OCI-LY1 (cell line): ENCODE results near the gene CD2AP.

Experiments used
- H2AFZ ChIP-seq: fragments of 200-600 bp; sonication (generic), shearing (Covaris generic); 2 replicates; pipeline ENCODE4 v1.6.0; 2014; ENCODE audit warnings: antibody characterized with exemption, mild to moderate bottlenecking, low read length
- H3F3A ChIP-seq: fragments of 200-600 bp; sonication (generic), shearing (Covaris generic); 2 replicates; pipeline ENCODE4 v1.6.0; 2014; ENCODE audit warnings: mild to moderate bottlenecking, antibody characterized with exemption, low read length, moderate library complexity; ENCODE audit not compliant: insufficient read depth
- H3K27ac ChIP-seq: fragments of 200-600 bp; sonication (generic); 2 replicates; pipeline ENCODE4 v1.5.1; 2014; ENCODE audit warnings: low read length, mixed run types, mild to moderate bottlenecking, low read depth; ENCODE audit not compliant: poor library complexity, severe bottlenecking
- H3K27me3 ChIP-seq: fragments of 200-600 bp; sonication (generic); 2 replicates; pipeline ENCODE4 v1.6.0; 2014; ENCODE audit warnings: antibody characterized with exemption, mild to moderate bottlenecking, low read length, moderate library complexity; ENCODE audit not compliant: insufficient read depth
- H3K36me3 ChIP-seq: fragments of 200-600 bp; sonication (generic); 2 replicates; pipeline ENCODE4 v1.6.1; 2014; ENCODE audit warnings: mild to moderate bottlenecking, antibody characterized with exemption, low read length, moderate library complexity, mixed read lengths; ENCODE audit not compliant: insufficient read depth
- H3K4me1 ChIP-seq: fragments of 200-600 bp; sonication (generic); 2 replicates; pipeline ENCODE4 v1.5.1; 2014; ENCODE audit warnings: mild to moderate bottlenecking, low read length, moderate library complexity; ENCODE audit not compliant: insufficient read depth, severe bottlenecking
- H3K4me2 ChIP-seq: fragments of 200-600 bp; sonication (generic), shearing (Covaris generic); 2 replicates; pipeline ENCODE4 v1.6.1; 2014; ENCODE audit warnings: low read length
- H3K4me3 ChIP-seq: fragments of 200-600 bp; sonication (generic); 2 replicates; pipeline ENCODE4 v1.5.1; 2014; ENCODE audit warnings: low read length, low read depth, mild to moderate bottlenecking, mixed read lengths; ENCODE audit not compliant: poor library complexity, severe bottlenecking
- H3K79me2 ChIP-seq: fragments of 200-600 bp; shearing (Covaris generic); 2 replicates; pipeline ENCODE4 v1.6.1; 2016; ENCODE audit warnings: mixed run types, low read length, mixed read lengths; ENCODE audit not compliant: insufficient read depth
- H3K9ac ChIP-seq: fragments of 200-600 bp; sonication (generic), shearing (Covaris generic); 2 replicates; pipeline ENCODE4 v1.6.1; 2014; ENCODE audit warnings: mild to moderate bottlenecking, low read length, mixed read lengths
- H3K9me2 ChIP-seq: fragments of 200-600 bp; sonication (generic), shearing (Covaris generic); 2 replicates; pipeline ENCODE4 v1.6.1; 2014; ENCODE audit warnings: low read depth, mild to moderate bottlenecking, low read length, mixed read lengths
- H3K9me3 ChIP-seq: fragments of 200-600 bp; shearing (Covaris generic); 2 replicates; pipeline ENCODE4 v1.6.1; 2014; ENCODE audit warnings: low read length, mixed read lengths
- H4K20me1 ChIP-seq: fragments of 200-600 bp; sonication (generic), shearing (Covaris generic); 2 replicates; pipeline ENCODE4 v1.6.0; 2016; ENCODE audit warnings: mild to moderate bottlenecking, low read length; ENCODE audit not compliant: insufficient read depth
- EZH2 ChIP-seq: fragments of 200-600 bp; sonication (generic), shearing (Covaris generic); IDR thresholded peaks from 2 replicates; pipeline ENCODE4 v1.8.0; 2017; ENCODE audit warnings: borderline replicate concordance, mixed run types, mild to moderate bottlenecking, antibody characterized with exemption, low read length, moderate library complexity, mixed read lengths
- TF ChIP-seq, protein P1 (sequence below): fragments of 200-600 bp; sonication (generic), shearing (Covaris generic); IDR thresholded peaks from 2 replicates; pipeline ENCODE4 v1.5.1; 2017; ENCODE audit warnings: mild to moderate bottlenecking, antibody characterized with exemption, low read length, moderate library complexity, mixed read lengths

The CD2AP gene

GRCh38 chr6:47490676-47491075 is 13.1 kb downstream of the CD2AP start:
- Histone ChIP-seq H3K4me3 (no peak overlapping the region), H3K79me2 (peaks cover 99% of the 10 kb centered on the region), H3K9ac (no peak overlapping the region), H3K4me2 (no peak overlapping the region), H3K27me3 (no peaks in the 10 kb centered on the region), H3K9me2 (no peaks in the 10 kb centered on the region), H3K9me3 (peaks cover 3% of the 10 kb centered on the region), H3F3A (no peaks in the 10 kb centered on the region; the same call in 1 of the 2 replicates), H3K27ac (no peak overlapping the region), H2AFZ (no peak overlapping the region), H3K4me1 (peaks cover 4% of the 10 kb centered on the region), H4K20me1 (no peaks in the 10 kb centered on the region), H3K36me3 (peaks cover 19% of the 10 kb centered on the region; the same call in 1 of the 2 replicates)
- TF ChIP-seq EZH2: no peak
- TF ChIP-seq, protein P1, sequence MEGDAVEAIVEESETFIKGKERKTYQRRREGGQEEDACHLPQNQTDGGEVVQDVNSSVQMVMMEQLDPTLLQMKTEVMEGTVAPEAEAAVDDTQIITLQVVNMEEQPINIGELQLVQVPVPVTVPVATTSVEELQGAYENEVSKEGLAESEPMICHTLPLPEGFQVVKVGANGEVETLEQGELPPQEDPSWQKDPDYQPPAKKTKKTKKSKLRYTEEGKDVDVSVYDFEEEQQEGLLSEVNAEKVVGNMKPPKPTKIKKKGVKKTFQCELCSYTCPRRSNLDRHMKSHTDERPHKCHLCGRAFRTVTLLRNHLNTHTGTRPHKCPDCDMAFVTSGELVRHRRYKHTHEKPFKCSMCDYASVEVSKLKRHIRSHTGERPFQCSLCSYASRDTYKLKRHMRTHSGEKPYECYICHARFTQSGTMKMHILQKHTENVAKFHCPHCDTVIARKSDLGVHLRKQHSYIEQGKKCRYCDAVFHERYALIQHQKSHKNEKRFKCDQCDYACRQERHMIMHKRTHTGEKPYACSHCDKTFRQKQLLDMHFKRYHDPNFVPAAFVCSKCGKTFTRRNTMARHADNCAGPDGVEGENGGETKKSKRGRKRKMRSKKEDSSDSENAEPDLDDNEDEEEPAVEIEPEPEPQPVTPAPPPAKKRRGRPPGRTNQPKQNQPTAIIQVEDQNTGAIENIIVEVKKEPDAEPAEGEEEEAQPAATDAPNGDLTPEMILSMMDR: no peak

GRCh38 chr6:47492355-47492754 is 14.8 kb downstream of the CD2AP start:
- Histone ChIP-seq H2AFZ (no peak overlapping the region), H3K4me2 (no peak overlapping the region), H3F3A (no peaks in the 10 kb centered on the region; the same call in 1 of the 2 replicates), H3K9ac (no peak overlapping the region), H3K27me3 (no peaks in the 10 kb centered on the region), H3K9me3 (peaks cover 3% of the 10 kb centered on the region), H3K36me3 (0 out of 2 replicates have a peak, but pooled peaks cover 12% of the 10 kb centered on the region), H3K79me2 (peaks cover 99% of the 10 kb centered on the region), H3K4me1 (peaks cover 9% of the 10 kb centered on the region), H3K4me3 (no peak overlapping the region), H3K9me2 (no peaks in the 10 kb centered on the region), H4K20me1 (no peaks in the 10 kb centered on the region), H3K27ac (no peak overlapping the region)
- TF ChIP-seq EZH2: no peak
- TF ChIP-seq, protein P1: no peak

DNA sequence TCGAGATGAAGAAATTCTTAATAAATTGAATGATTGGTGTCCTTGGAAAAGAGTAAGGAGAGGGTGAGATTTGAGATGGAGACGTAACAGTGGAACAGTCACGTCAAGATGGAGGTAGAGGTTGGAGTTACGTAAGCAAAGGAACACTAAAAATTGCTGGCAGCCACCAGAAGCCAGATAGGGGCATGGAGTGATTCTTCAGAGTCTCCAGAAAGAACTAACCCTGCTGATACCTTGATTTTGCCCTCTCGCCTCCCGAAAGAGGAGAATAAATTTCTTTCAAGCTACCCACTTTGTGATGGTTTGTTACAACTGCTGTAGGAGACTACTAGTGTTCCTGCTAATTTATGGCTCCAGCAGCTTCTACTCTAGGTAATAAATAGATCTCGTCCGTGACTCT is 17.6 kb downstream of the CD2AP start:
- peaks cover 100% of the 10 kb centered on the region for H3K79me2 ChIP-seq
- H3K4me2 ChIP-seq: no peak overlapping the region
- no peak overlapping the region for H3K4me3 ChIP-seq
- 0 out of 2 replicates have a peak, but pooled peaks cover 12% of the 10 kb centered on the region for H3K36me3 ChIP-seq
- no peak for TF ChIP-seq EZH2
- TF ChIP-seq, protein P1: no peak
- no peaks in the 10 kb centered on the region for H3K9me2 ChIP-seq
- H3K27me3 ChIP-seq: no peaks in the 10 kb centered on the region
- H3K27ac ChIP-seq: no peak overlapping the region
- H3K4me1 ChIP-seq: peaks cover 12% of the 10 kb centered on the region
- H3F3A ChIP-seq: no peaks in the 10 kb centered on the region; the same call in 1 of the 2 replicates
- no peak overlapping the region for H3K9ac ChIP-seq
- H4K20me1 ChIP-seq: no peaks in the 10 kb centered on the region
- H2AFZ ChIP-seq: no peak overlapping the region
- H3K9me3 ChIP-seq: peaks cover 3% of the 10 kb centered on the region
